ENCODE results near the gene PTGER2. TPM values are rescaled to one million over a fixed set of nuclear protein-coding genes. Genes with fewer than 3 reads are reported as not detected.

PTGER2 gene
- polyA plus RNA-seq, 4 donors, result 0.45 to 5.1 (median 2.9) TPM

GRCh38 chr14:52296378-52296777 lies 17.7 kb upstream of the PTGER2 start:
- DNase-seq, result no peak

GRCh38 chr14:52298795-52299194 lies 15.3 kb upstream of the PTGER2 start:
- FAIRE-seq, result no peak
- Histone ChIP-seq H3K4me3 (ENCODE audit: low read depth in 1 of 3, low read length in 3 of 3) (no peak overlapping the region), H3K4me1 (ENCODE audit: control insufficient read depth in 3 of 3, insufficient read depth in 2 of 3, low read depth in 1 of 3, low read length in 2 of 3) (no peaks in the 10 kb centered on the region), H3K36me3 (ENCODE audit: control insufficient read depth in 3 of 3, insufficient read depth in 2 of 3, low read depth in 1 of 3, low read length in 3 of 3) (no peaks in the 10 kb centered on the region), H3K27ac (ENCODE audit: low read depth in 1 of 3, low read length in 2 of 3) (no peak overlapping the region), H3K27me3 (ENCODE audit: control insufficient read depth in 3 of 3, insufficient read depth in 3 of 3, low read length in 3 of 3) (no peaks in the 10 kb centered on the region), H3K9me3 (ENCODE audit: control insufficient read depth in 2 of 2, insufficient read depth in 1 of 2, low read depth in 1 of 2, low read length in 1 of 2) (no peaks in the 10 kb centered on the region)
- DNase-seq, result no peak
- 91 to 94% (median 92%) methylated on average over 10 of the region's 10 CpGs for WGBS, 3 donors

More at GRCh38 chr14:52296378-52296777, 17.7 kb upstream of the PTGER2 start:
- FAIRE-seq, result no peak
- Histone ChIP-seq H3K36me3 (ENCODE audit: control insufficient read depth in 3 of 3, insufficient read depth in 2 of 3, low read depth in 1 of 3, low read length in 3 of 3) (no peaks in the 10 kb centered on the region), H3K4me3 (ENCODE audit: low read depth in 1 of 3, low read length in 3 of 3) (no peak overlapping the region), H3K27ac (ENCODE audit: low read depth in 1 of 3, low read length in 2 of 3) (no peak overlapping the region), H3K27me3 (ENCODE audit: control insufficient read depth in 3 of 3, insufficient read depth in 3 of 3, low read length in 3 of 3) (no peaks in the 10 kb centered on the region), H3K4me1 (ENCODE audit: control insufficient read depth in 3 of 3, insufficient read depth in 2 of 3, low read depth in 1 of 3, low read length in 2 of 3) (no peaks in the 10 kb centered on the region), H3K9me3 (ENCODE audit: control insufficient read depth in 2 of 2, insufficient read depth in 1 of 2, low read depth in 1 of 2, low read length in 1 of 2) (no peaks in the 10 kb centered on the region)
- WGBS, 3 donors, result 85 to 96% (median 94%) methylated on average over 2 of the region's 2 CpGs

- Histone ChIP-seq H3K4me3 (ENCODE audit: low read depth in 1 of 3, low read length in 3 of 3) (no peak overlapping the region), H3K4me1 (ENCODE audit: control insufficient read depth in 3 of 3, insufficient read depth in 2 of 3, low read depth in 1 of 3, low read length in 2 of 3) (no peaks in the 10 kb centered on the region), H3K27me3 (ENCODE audit: control insufficient read depth in 3 of 3, insufficient read depth in 3 of 3, low read length in 3 of 3) (no peaks in the 10 kb centered on the region), H3K36me3 (ENCODE audit: control insufficient read depth in 3 of 3, insufficient read depth in 2 of 3, low read depth in 1 of 3, low read length in 3 of 3) (no peaks in the 10 kb centered on the region), H3K9me3 (ENCODE audit: control insufficient read depth in 2 of 2, insufficient read depth in 1 of 2, low read depth in 1 of 2, low read length in 1 of 2) (no peaks in the 10 kb centered on the region), H3K27ac (ENCODE audit: low read depth in 1 of 3, low read length in 2 of 3) (no peak overlapping the region)
- peak; percentile 43 to 48 for DNase-seq
- FAIRE-seq, result peak; percentile 96
These were observed 14.3 kb upstream of the PTGER2 start for GRCh38 chr14:52299692-52300278.

- Histone ChIP-seq H3K4me3 (ENCODE audit: low read depth in 1 of 3, low read length in 3 of 3) (no peak overlapping the region), H3K27ac (ENCODE audit: low read depth in 1 of 3, low read length in 2 of 3) (no peak overlapping the region), H3K9me3 (ENCODE audit: control insufficient read depth in 2 of 2, insufficient read depth in 1 of 2, low read depth in 1 of 2, low read length in 1 of 2) (no peaks in the 10 kb centered on the region), H3K4me1 (ENCODE audit: control insufficient read depth in 3 of 3, insufficient read depth in 2 of 3, low read depth in 1 of 3, low read length in 2 of 3) (peaks cover 0 to 4% (median 0%) of the 10 kb centered on the region in 3 donors), H3K36me3 (ENCODE audit: control insufficient read depth in 3 of 3, insufficient read depth in 2 of 3, low read depth in 1 of 3, low read length in 3 of 3) (no peaks in the 10 kb centered on the region), H3K27me3 (ENCODE audit: control insufficient read depth in 3 of 3, insufficient read depth in 3 of 3, low read length in 3 of 3) (no peaks in the 10 kb centered on the region)
- no peak for FAIRE-seq
- WGBS, 3 donors, result 73 to 83% (median 76%) methylated on average over 4 of the region's 4 CpGs
- DNase-seq, result no peak
These were observed 10.9 kb upstream of the PTGER2 start for GRCh38 chr14:52303236-52303635.

- no peak for DNase-seq
- FAIRE-seq, result no peak
- no peak overlapping the region for H3K4me3 ChIP-seq (ENCODE audit: low read depth in 1 of 3, low read length in 3 of 3)
- 78 to 81% (median 79%) methylated on average over 4 of the region's 4 CpGs for WGBS, 3 donors
- H3K27ac ChIP-seq (ENCODE audit: low read depth in 1 of 3, low read length in 2 of 3), result no peak overlapping the region
- H3K9me3 ChIP-seq (ENCODE audit: control insufficient read depth in 2 of 2, insufficient read depth in 1 of 2, low read depth in 1 of 2, low read length in 1 of 2), result no peaks in the 10 kb centered on the region
- H3K27me3 ChIP-seq (ENCODE audit: control insufficient read depth in 3 of 3, insufficient read depth in 3 of 3, low read length in 3 of 3), result no peaks in the 10 kb centered on the region
- H3K4me1 ChIP-seq (ENCODE audit: control insufficient read depth in 3 of 3, insufficient read depth in 2 of 3, low read depth in 1 of 3, low read length in 2 of 3), result peaks cover 0 to 4% (median 0%) of the 10 kb centered on the region in 3 donors
- H3K36me3 ChIP-seq (ENCODE audit: control insufficient read depth in 3 of 3, insufficient read depth in 2 of 3, low read depth in 1 of 3, low read length in 3 of 3), result no peaks in the 10 kb centered on the region
These were observed 9.7 kb upstream of the PTGER2 start for GRCh38 chr14:52304248-52304904.

GRCh38 chr14:52305014-52305413 lies 9.1 kb upstream of the PTGER2 start:
- WGBS, 3 donors, result 92 to 95% (median 94%) methylated on average over 6 of the region's 6 CpGs
- no peaks in the 10 kb centered on the region for H3K9me3 ChIP-seq (ENCODE audit: control insufficient read depth in 2 of 2, insufficient read depth in 1 of 2, low read depth in 1 of 2, low read length in 1 of 2)
- H3K4me3 ChIP-seq (ENCODE audit: low read depth in 1 of 3, low read length in 3 of 3), result no peak overlapping the region
- no peaks in the 10 kb centered on the region for H3K36me3 ChIP-seq (ENCODE audit: control insufficient read depth in 3 of 3, insufficient read depth in 2 of 3, low read depth in 1 of 3, low read length in 3 of 3)
- H3K4me1 ChIP-seq (ENCODE audit: control insufficient read depth in 3 of 3, insufficient read depth in 2 of 3, low read depth in 1 of 3, low read length in 2 of 3), result peaks cover 0 to 4% (median 0%) of the 10 kb centered on the region in 3 donors
- DNase-seq, result no peak
- FAIRE-seq, result no peak
- H3K27me3 ChIP-seq (ENCODE audit: control insufficient read depth in 3 of 3, insufficient read depth in 3 of 3, low read length in 3 of 3), result no peaks in the 10 kb centered on the region
- no peak overlapping the region for H3K27ac ChIP-seq (ENCODE audit: low read depth in 1 of 3, low read length in 2 of 3)

- no peak for FAIRE-seq
- no peaks in the 10 kb centered on the region for H3K9me3 ChIP-seq (ENCODE audit: control insufficient read depth in 2 of 2, insufficient read depth in 1 of 2, low read depth in 1 of 2, low read length in 1 of 2)
- WGBS, 3 donors, result 18 to 58% (median 31%) methylated on average over 4 of the region's 4 CpGs
These were observed 6.7 kb upstream of the PTGER2 start for GRCh38 chr14:52307376-52307775.

GRCh38 chr14:52307905-52308304 lies 6.2 kb upstream of the PTGER2 start:
- Histone ChIP-seq H3K4me1 (ENCODE audit: control insufficient read depth in 3 of 3, insufficient read depth in 2 of 3, low read depth in 1 of 3, low read length in 2 of 3) (peaks cover 0 to 4% (median 0%) of the 10 kb centered on the region in 3 donors), H3K4me3 (ENCODE audit: low read depth in 1 of 3, low read length in 3 of 3) (no peak overlapping the region), H3K9me3 (ENCODE audit: control insufficient read depth in 2 of 2, insufficient read depth in 1 of 2, low read depth in 1 of 2, low read length in 1 of 2) (no peaks in the 10 kb centered on the region), H3K27me3 (ENCODE audit: control insufficient read depth in 3 of 3, insufficient read depth in 3 of 3, low read length in 3 of 3) (peaks cover 0 to 2% (median 0%) of the 10 kb centered on the region in 3 donors), H3K36me3 (ENCODE audit: control insufficient read depth in 3 of 3, insufficient read depth in 2 of 3, low read depth in 1 of 3, low read length in 3 of 3) (no peaks in the 10 kb centered on the region), H3K27ac (ENCODE audit: low read depth in 1 of 3, low read length in 2 of 3) (no peak overlapping the region)
- 79 to 89% (median 82%) methylated on average over 2 of the region's 2 CpGs for WGBS, 3 donors
- FAIRE-seq (no peak), DNase-seq (no peak)

More at GRCh38 chr14:52307376-52307775, 6.7 kb upstream of the PTGER2 start:
- Histone ChIP-seq H3K27me3 (ENCODE audit: control insufficient read depth in 3 of 3, insufficient read depth in 3 of 3, low read length in 3 of 3) (no peaks in the 10 kb centered on the region), H3K4me1 (ENCODE audit: control insufficient read depth in 3 of 3, insufficient read depth in 2 of 3, low read depth in 1 of 3, low read length in 2 of 3) (peaks cover 0 to 4% (median 0%) of the 10 kb centered on the region in 3 donors), H3K27ac (ENCODE audit: low read depth in 1 of 3, low read length in 2 of 3) (no peak overlapping the region), H3K36me3 (ENCODE audit: control insufficient read depth in 3 of 3, insufficient read depth in 2 of 3, low read depth in 1 of 3, low read length in 3 of 3) (no peaks in the 10 kb centered on the region), H3K4me3 (ENCODE audit: low read depth in 1 of 3, low read length in 3 of 3) (no peak overlapping the region)
- DNase-seq, result peak; percentile 20 to 32
